H1 (cell line): ENCODE data around the gene EN2. TPM values are rescaled to one million over a fixed set of nuclear protein-coding genes. Genes with fewer than 3 reads are reported as not detected.

Experiments
- BCL11A ChIP-seq, 2 experiments: IDR thresholded peaks; one replicate each; pipeline ENCODE4 v1.6.1; 2011; ENCODE audit warnings: low read depth in 2 of 2, low read length in 2 of 2, mild to moderate bottlenecking in 2 of 2
- CBX5 ChIP-seq: fragments of 300-800, 300-1000 bp; sonication (generic); IDR thresholded peaks from 2 replicates; pipeline ENCODE4 v1.7.1; 2016; ENCODE audit warnings: antibody characterized with exemption, low read length, low read depth
- GABPA ChIP-seq: IDR thresholded peaks from 2 replicates; pipeline ENCODE4 v1.6.1; 2011; ENCODE audit warnings: mild to moderate bottlenecking, low read length, moderate library complexity, borderline replicate concordance; ENCODE audit not compliant: insufficient read depth
- GTF2F1 ChIP-seq: IDR thresholded peaks from 2 replicates; pipeline ENCODE4 v1.6.1; 2012; ENCODE audit warnings: low read depth, low read length, improper control_type of control experiment, borderline replicate concordance
- JUN ChIP-seq: IDR thresholded peaks from 2 replicates; pipeline ENCODE4 v1.6.1; 2011; ENCODE audit warnings: low read depth, mild to moderate bottlenecking, improper control_type of control experiment, low read length
- POLR2A ChIP-seq, 2 experiments: IDR thresholded peaks; 1 replicate in 1 of 2; 2 replicates in 1 of 2; pipeline ENCODE4 v1.6.1; 2011; ENCODE audit warnings: low read depth in 2 of 2, low read length in 2 of 2, mild to moderate bottlenecking in 2 of 2; ENCODE audit errors: control extremely low read depth in 1 of 2
- SUZ12 ChIP-seq: fragments of 200-600 bp; sonication (generic); IDR thresholded peaks from 2 replicates; pipeline ENCODE4 v1.6.1; 2012; ENCODE audit warnings: mild to moderate bottlenecking, inconsistent platforms, low read length, moderate library complexity, mixed read lengths
- TEAD4 ChIP-seq: IDR thresholded peaks from 2 replicates; pipeline ENCODE4 v1.6.1; 2012; ENCODE audit warnings: low read depth, low read length, inconsistent platforms, mixed read lengths
- polyA plus RNA-seq, 7 experiments: library from polyadenylated mRNA; depleted of rRNA in 3 of 7; stranded (reverse) in 5 of 7; unstranded in 2 of 7; fragments of >200 nt in 5 of 7; fragments of 200-250 nt in 2 of 7; gene quantifications; 1 replicate in 5 of 7; 2 replicates in 1 of 7; 4 replicates in 1 of 7; pipeline versions ENCODE4 v1.2.1 to v1.2.3, GENCODE V29; 2011 to 2013; ENCODE audit warnings: missing spikeins in 2 of 7, mixed read lengths in 2 of 7
- total RNA-seq: library from RNA; stranded (reverse); fragmentation: NEBNext Ultra II Directional; extraction: Animal tissue kit (Norgen Biotek cat#: 25700); gene quantifications from 2 replicates; pipeline ENCODE4 v1.2.1, GENCODE V29; 2021
- TF ChIP-seq, protein P1 (sequence below): fragments of 300-600 bp; sonication (generic); IDR thresholded peaks from 2 replicates; pipeline ENCODE4 v1.7.1; 2012; ENCODE audit warnings: low read length, moderate library complexity, mild to moderate bottlenecking, inconsistent platforms; ENCODE audit not compliant: insufficient replicate concordance
- TF ChIP-seq, protein P2 (sequence below): IDR thresholded peaks from 2 replicates; pipeline ENCODE4 v1.6.1; 2012; ENCODE audit warnings: low read length, inconsistent platforms

Gene EN2
- total and polyA plus RNA-seq, 2 of the 8 experiments (the other 6 are each of a cell fraction or from before 2014, with no cell fraction given), result not detected

DNA sequence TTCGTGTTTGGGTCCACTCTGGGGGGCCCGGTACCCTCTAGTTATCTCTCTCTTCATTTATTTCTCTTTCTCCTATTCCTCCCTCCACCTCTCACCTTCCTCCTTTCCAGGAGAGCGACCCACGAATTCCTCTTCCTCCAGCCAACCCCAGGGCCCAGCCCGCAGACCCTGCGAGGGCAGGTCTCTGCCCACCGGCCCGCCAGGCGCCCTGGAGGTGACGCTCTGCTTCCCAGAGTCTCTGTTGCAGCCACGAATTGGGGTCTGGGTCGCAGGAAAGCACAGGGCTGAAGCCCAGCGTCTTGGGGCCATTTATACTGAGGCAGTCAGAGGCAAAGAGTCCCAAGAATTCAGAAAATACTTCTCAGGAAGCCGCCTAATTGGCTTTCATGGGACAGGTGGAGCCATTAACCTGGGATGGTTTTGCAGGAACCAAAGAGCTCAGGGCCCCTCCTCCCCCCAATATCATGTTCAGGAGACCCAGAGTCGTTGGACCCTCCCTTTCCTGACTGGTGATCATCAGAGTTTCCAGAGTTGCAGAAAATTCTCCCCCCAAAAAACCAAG, 2.7 kb upstream of the EN2 start (continued):
- TF ChIP-seq, protein P1, sequence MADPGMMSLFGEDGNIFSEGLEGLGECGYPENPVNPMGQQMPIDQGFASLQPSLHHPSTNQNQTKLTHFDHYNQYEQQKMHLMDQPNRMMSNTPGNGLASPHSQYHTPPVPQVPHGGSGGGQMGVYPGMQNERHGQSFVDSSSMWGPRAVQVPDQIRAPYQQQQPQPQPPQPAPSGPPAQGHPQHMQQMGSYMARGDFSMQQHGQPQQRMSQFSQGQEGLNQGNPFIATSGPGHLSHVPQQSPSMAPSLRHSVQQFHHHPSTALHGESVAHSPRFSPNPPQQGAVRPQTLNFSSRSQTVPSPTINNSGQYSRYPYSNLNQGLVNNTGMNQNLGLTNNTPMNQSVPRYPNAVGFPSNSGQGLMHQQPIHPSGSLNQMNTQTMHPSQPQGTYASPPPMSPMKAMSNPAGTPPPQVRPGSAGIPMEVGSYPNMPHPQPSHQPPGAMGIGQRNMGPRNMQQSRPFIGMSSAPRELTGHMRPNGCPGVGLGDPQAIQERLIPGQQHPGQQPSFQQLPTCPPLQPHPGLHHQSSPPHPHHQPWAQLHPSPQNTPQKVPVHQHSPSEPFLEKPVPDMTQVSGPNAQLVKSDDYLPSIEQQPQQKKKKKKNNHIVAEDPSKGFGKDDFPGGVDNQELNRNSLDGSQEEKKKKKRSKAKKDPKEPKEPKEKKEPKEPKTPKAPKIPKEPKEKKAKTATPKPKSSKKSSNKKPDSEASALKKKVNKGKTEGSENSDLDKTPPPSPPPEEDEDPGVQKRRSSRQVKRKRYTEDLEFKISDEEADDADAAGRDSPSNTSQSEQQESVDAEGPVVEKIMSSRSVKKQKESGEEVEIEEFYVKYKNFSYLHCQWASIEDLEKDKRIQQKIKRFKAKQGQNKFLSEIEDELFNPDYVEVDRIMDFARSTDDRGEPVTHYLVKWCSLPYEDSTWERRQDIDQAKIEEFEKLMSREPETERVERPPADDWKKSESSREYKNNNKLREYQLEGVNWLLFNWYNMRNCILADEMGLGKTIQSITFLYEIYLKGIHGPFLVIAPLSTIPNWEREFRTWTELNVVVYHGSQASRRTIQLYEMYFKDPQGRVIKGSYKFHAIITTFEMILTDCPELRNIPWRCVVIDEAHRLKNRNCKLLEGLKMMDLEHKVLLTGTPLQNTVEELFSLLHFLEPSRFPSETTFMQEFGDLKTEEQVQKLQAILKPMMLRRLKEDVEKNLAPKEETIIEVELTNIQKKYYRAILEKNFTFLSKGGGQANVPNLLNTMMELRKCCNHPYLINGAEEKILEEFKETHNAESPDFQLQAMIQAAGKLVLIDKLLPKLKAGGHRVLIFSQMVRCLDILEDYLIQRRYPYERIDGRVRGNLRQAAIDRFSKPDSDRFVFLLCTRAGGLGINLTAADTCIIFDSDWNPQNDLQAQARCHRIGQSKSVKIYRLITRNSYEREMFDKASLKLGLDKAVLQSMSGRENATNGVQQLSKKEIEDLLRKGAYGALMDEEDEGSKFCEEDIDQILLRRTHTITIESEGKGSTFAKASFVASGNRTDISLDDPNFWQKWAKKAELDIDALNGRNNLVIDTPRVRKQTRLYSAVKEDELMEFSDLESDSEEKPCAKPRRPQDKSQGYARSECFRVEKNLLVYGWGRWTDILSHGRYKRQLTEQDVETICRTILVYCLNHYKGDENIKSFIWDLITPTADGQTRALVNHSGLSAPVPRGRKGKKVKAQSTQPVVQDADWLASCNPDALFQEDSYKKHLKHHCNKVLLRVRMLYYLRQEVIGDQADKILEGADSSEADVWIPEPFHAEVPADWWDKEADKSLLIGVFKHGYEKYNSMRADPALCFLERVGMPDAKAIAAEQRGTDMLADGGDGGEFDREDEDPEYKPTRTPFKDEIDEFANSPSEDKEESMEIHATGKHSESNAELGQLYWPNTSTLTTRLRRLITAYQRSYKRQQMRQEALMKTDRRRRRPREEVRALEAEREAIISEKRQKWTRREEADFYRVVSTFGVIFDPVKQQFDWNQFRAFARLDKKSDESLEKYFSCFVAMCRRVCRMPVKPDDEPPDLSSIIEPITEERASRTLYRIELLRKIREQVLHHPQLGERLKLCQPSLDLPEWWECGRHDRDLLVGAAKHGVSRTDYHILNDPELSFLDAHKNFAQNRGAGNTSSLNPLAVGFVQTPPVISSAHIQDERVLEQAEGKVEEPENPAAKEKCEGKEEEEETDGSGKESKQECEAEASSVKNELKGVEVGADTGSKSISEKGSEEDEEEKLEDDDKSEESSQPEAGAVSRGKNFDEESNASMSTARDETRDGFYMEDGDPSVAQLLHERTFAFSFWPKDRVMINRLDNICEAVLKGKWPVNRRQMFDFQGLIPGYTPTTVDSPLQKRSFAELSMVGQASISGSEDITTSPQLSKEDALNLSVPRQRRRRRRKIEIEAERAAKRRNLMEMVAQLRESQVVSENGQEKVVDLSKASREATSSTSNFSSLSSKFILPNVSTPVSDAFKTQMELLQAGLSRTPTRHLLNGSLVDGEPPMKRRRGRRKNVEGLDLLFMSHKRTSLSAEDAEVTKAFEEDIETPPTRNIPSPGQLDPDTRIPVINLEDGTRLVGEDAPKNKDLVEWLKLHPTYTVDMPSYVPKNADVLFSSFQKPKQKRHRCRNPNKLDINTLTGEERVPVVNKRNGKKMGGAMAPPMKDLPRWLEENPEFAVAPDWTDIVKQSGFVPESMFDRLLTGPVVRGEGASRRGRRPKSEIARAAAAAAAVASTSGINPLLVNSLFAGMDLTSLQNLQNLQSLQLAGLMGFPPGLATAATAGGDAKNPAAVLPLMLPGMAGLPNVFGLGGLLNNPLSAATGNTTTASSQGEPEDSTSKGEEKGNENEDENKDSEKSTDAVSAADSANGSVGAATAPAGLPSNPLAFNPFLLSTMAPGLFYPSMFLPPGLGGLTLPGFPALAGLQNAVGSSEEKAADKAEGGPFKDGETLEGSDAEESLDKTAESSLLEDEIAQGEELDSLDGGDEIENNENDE, result no peak
- no peak for TF ChIP-seq GABPA
- TF ChIP-seq BCL11A (IDR thresholded peaks at IDR 0.05; ENCODE audit: low read depth in 2 of 2, low read length in 2 of 2), result no peak
- no peak for TF ChIP-seq TEAD4
- TF ChIP-seq SUZ12, result peak; percentile 46
- TF ChIP-seq GTF2F1, result no peak
- no peak for TF ChIP-seq CBX5
- TF ChIP-seq, protein P2, sequence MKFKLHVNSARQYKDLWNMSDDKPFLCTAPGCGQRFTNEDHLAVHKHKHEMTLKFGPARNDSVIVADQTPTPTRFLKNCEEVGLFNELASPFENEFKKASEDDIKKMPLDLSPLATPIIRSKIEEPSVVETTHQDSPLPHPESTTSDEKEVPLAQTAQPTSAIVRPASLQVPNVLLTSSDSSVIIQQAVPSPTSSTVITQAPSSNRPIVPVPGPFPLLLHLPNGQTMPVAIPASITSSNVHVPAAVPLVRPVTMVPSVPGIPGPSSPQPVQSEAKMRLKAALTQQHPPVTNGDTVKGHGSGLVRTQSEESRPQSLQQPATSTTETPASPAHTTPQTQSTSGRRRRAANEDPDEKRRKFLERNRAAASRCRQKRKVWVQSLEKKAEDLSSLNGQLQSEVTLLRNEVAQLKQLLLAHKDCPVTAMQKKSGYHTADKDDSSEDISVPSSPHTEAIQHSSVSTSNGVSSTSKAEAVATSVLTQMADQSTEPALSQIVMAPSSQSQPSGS, result no peak
- TF ChIP-seq POLR2A (IDR thresholded peaks at IDR 0.05; ENCODE audit: control extremely low read depth in 1 of 2, low read depth in 2 of 2, low read length in 2 of 2), result no peak
- TF ChIP-seq JUN, result no peak
